H9 (cell line): ENCODE results near the gene USP37. TPM values are rescaled to one million over a fixed set of nuclear protein-coding genes. Genes with fewer than 3 reads are reported as not detected.

Experiments used
- DNase-seq: peaks from one replicate; pipeline ENCODE4 v3.0.0-alpha.2; 2017
- H2AFZ ChIP-seq: one replicate; pipeline ENCODE4 v1.6.1; 2013; ENCODE audit warnings: mild to moderate bottlenecking, low read length, control low read depth, moderate library complexity
- H2AK5ac ChIP-seq: 2 replicates; pipeline ENCODE4 v1.6.1; 2013; ENCODE audit warnings: low read length, control low read depth, mixed read lengths; ENCODE audit not compliant: insufficient read length
- H2BK120ac ChIP-seq: one replicate; pipeline ENCODE4 v1.6.1; 2013; ENCODE audit warnings: low read depth, mild to moderate bottlenecking, low read length, control low read depth, inconsistent platforms; ENCODE audit not compliant: poor library complexity, severe bottlenecking
- H2BK12ac ChIP-seq: 2 replicates; pipeline ENCODE4 v1.6.1; 2013; ENCODE audit warnings: low read length, control low read depth, mixed read lengths, low read depth; ENCODE audit not compliant: insufficient read length
- H2BK15ac ChIP-seq: 2 replicates; pipeline ENCODE4 v1.6.1; 2013; ENCODE audit warnings: low read depth, low read length, control low read depth
- H2BK20ac ChIP-seq: one replicate; pipeline ENCODE4 v1.6.1; 2013; ENCODE audit warnings: low read depth, mild to moderate bottlenecking, low read length, control low read depth, inconsistent platforms; ENCODE audit not compliant: poor library complexity, severe bottlenecking
- H2BK5ac ChIP-seq: 2 replicates; pipeline ENCODE4 v1.6.1; 2013; ENCODE audit warnings: low read length, control low read depth, mixed read lengths; ENCODE audit not compliant: insufficient read length
- H3K14ac ChIP-seq: 2 replicates; pipeline ENCODE4 v1.6.1; 2013; ENCODE audit warnings: low read length, control low read depth; ENCODE audit not compliant: insufficient read depth
- H3K18ac ChIP-seq: 2 replicates; pipeline ENCODE4 v1.6.1; 2013; ENCODE audit warnings: low read depth, mild to moderate bottlenecking, mixed read lengths, low read length, control low read depth; ENCODE audit not compliant: insufficient read length
- H3K23ac ChIP-seq: 2 replicates; pipeline ENCODE4 v1.6.1; 2013; ENCODE audit warnings: low read length, control low read depth, mixed read lengths, low read depth; ENCODE audit not compliant: insufficient read length
- H3K23me2 ChIP-seq: 2 replicates; pipeline ENCODE4 v1.6.1; 2013; ENCODE audit warnings: low read depth, mild to moderate bottlenecking, mixed read lengths, low read length, control low read depth; ENCODE audit not compliant: insufficient read length, poor library complexity, severe bottlenecking
- H3K27ac ChIP-seq: 2 replicates; pipeline ENCODE4 v1.5.1; 2013; ENCODE audit warnings: low read length, control low read depth, mixed read lengths, low read depth; ENCODE audit not compliant: insufficient read length
- H3K27me3 ChIP-seq: 2 replicates; pipeline ENCODE4 v1.6.1; 2013; ENCODE audit warnings: low read length, control low read depth, inconsistent platforms; ENCODE audit not compliant: insufficient read depth
- H3K4ac ChIP-seq: 2 replicates; pipeline ENCODE4 v1.6.1; 2013; ENCODE audit warnings: low read depth, mild to moderate bottlenecking, control low read depth, inconsistent platforms, low read length, moderate library complexity
- H3K4me1 ChIP-seq: 2 replicates; pipeline ENCODE4 v1.6.1; 2013; ENCODE audit warnings: low read length, control low read depth, inconsistent platforms; ENCODE audit not compliant: insufficient read depth
- H3K4me2 ChIP-seq: 2 replicates; pipeline ENCODE4 v1.6.1; 2013; ENCODE audit warnings: low read length, control low read depth, mixed read lengths; ENCODE audit not compliant: insufficient read length, insufficient read depth
- H3K56ac ChIP-seq: 2 replicates; pipeline ENCODE4 v1.6.1; 2013; ENCODE audit warnings: low read depth, mild to moderate bottlenecking, mixed read lengths, low read length, control low read depth; ENCODE audit not compliant: insufficient read length
- H3K79me1 ChIP-seq: 2 replicates; pipeline ENCODE4 v1.6.1; 2013; ENCODE audit warnings: low read depth, mild to moderate bottlenecking, moderate library complexity, low read length, control low read depth, inconsistent platforms; ENCODE audit not compliant: insufficient read depth, poor library complexity, severe bottlenecking
- H3K79me2 ChIP-seq: 2 replicates; pipeline ENCODE4 v1.6.1; 2013; ENCODE audit warnings: low read length, control low read depth, inconsistent platforms; ENCODE audit not compliant: insufficient read depth
- H3K9ac ChIP-seq: 2 replicates; pipeline ENCODE4 v1.6.1; 2013; ENCODE audit warnings: low read length, control low read depth, mixed read lengths; ENCODE audit not compliant: insufficient read length; ENCODE audit errors: extremely low read depth
- H3K9me3 ChIP-seq: one replicate; pipeline ENCODE4 v1.6.1; 2013; ENCODE audit warnings: low read depth, low read length, inconsistent platforms; ENCODE audit not compliant: control insufficient read depth
- H3T11ph ChIP-seq: one replicate; pipeline ENCODE4 v1.6.1; 2013; ENCODE audit warnings: mild to moderate bottlenecking, low read length, control low read depth, inconsistent platforms
- H4K20me1 ChIP-seq: one replicate; pipeline ENCODE4 v1.6.1; 2013; ENCODE audit not compliant: control insufficient read depth, insufficient read length, insufficient read depth
- H4K5ac ChIP-seq: 2 replicates; pipeline ENCODE4 v1.6.1; 2013; ENCODE audit warnings: low read depth, mild to moderate bottlenecking, mixed read lengths, low read length, control low read depth; ENCODE audit not compliant: insufficient read length
- H4K8ac ChIP-seq: replicated peaks from 2 replicates; pipeline ENCODE4 v1.6.1; 2013; ENCODE audit warnings: low read length, control low read depth, mixed read lengths, low read depth; ENCODE audit not compliant: insufficient read length
- H4K91ac ChIP-seq: 2 replicates; pipeline ENCODE4 v1.6.1; 2013; ENCODE audit warnings: low read depth, mild to moderate bottlenecking, moderate library complexity, mixed read lengths, low read length, control low read depth; ENCODE audit not compliant: insufficient read length
- H3K27ac Mint-ChIP-seq, 3 experiments: 2 replicates in 2 of 3; 3 replicates in 1 of 3; pipeline ENCODE4 v1.8.0; 2020 to 2021; ENCODE audit warnings: mixed read lengths in 3 of 3, mild to moderate bottlenecking in 1 of 3, moderate library complexity in 1 of 3
- H3K27me3 Mint-ChIP-seq: 2 replicates; pipeline ENCODE4 v1.8.0; 2021; ENCODE audit warnings: low read depth, mild to moderate bottlenecking, moderate library complexity, mixed read lengths
- H3K36me3 Mint-ChIP-seq, 3 experiments: 2 replicates in 2 of 3; 3 replicates in 1 of 3; pipeline ENCODE4 v1.8.0; 2020 to 2021; ENCODE audit warnings: low read depth in 3 of 3, mixed read lengths in 3 of 3; ENCODE audit not compliant: insufficient read depth in 1 of 3
- H3K4me1 Mint-ChIP-seq, 2 experiments: 2 replicates each; pipeline ENCODE4 v1.8.0; 2020; ENCODE audit warnings: mixed read lengths in 2 of 2
- H3K4me3 Mint-ChIP-seq, 2 experiments: 2 replicates in 1 of 2; 3 replicates in 1 of 2; pipeline ENCODE4 v1.8.0; 2020 to 2021; ENCODE audit warnings: mild to moderate bottlenecking in 2 of 2, mixed read lengths in 2 of 2, moderate library complexity in 1 of 2
- H3K9me3 Mint-ChIP-seq, 2 experiments: 2 replicates in 1 of 2; 3 replicates in 1 of 2; pipeline ENCODE4 v1.8.0; 2020; ENCODE audit warnings: mild to moderate bottlenecking in 2 of 2, mixed read lengths in 2 of 2, moderate library complexity in 1 of 2
- CTCF ChIP-seq: fragments of 200-600 bp; sonication (generic); conservative IDR thresholded peaks from 3 replicates; pipeline ENCODE4 v1.8.0; 2021; ENCODE audit warnings: antibody characterized with exemption, mild to moderate bottlenecking
- WGBS: extraction: QIAGEN DNeasy Blood & Tissue Kit; methylation state at CpG from one replicate; pipeline ENCODE4 v1.1.7; 2013; ENCODE audit warnings: missing lambda C conversion rate, low lambda C conversion rate, mixed read lengths; ENCODE audit not compliant: insufficient read length; ENCODE audit errors: extremely low coverage; 5-methylcytosine and 5-hydroxymethylcytosine counted together
- total RNA-seq: library from RNA; stranded (reverse); gene quantifications from 2 replicates; pipeline ENCODE4 v1.2.1, GENCODE V29; 2021

The USP37 gene
- total RNA-seq, 1 experiment from 2014 or later: 34.9 TPM

GRCh38 chr2:218428846-218429558 is 139.1 kb downstream of the USP37 start:
- Histone ChIP-seq H4K8ac (no peak overlapping the region), H4K20me1 (no peaks in the 10 kb centered on the region), H2BK15ac (no peak overlapping the region), H3K14ac (no peak overlapping the region), H3K27me3 (no peaks in the 10 kb centered on the region), H4K91ac (no peak overlapping the region), H3K79me1 (no peaks in the 10 kb centered on the region), H3K23me2 (no peaks in the 10 kb centered on the region), H2BK120ac (no peak overlapping the region), H3K4me2 (no peak overlapping the region), H2BK20ac (no peak overlapping the region), H3T11ph (no peak overlapping the region), H2AFZ (no peak overlapping the region), H4K5ac (no peak overlapping the region), H3K27ac (no peak overlapping the region), H3K79me2 (no peaks in the 10 kb centered on the region), H3K9me3 (no peaks in the 10 kb centered on the region), H2AK5ac (no peak overlapping the region), H3K23ac (no peak overlapping the region), H2BK5ac (no peak overlapping the region), H3K4ac (no peak overlapping the region), H3K4me1 (no peaks in the 10 kb centered on the region), H2BK12ac (no peak overlapping the region), H3K56ac (no peak overlapping the region), H3K9ac (no peak overlapping the region), H3K18ac (no peak overlapping the region)
- peaks cover 1% of the 10 kb centered on the region for H3K27me3 Mint-ChIP-seq
- TF ChIP-seq CTCF: no peak
- H3K4me3 Mint-ChIP-seq: no peak overlapping the region
- peaks cover 0 to 4% (median 0%) of the 10 kb centered on the region in 3 experiments; a peak in 1 of 7 replicates for H3K36me3 Mint-ChIP-seq
- DNase-seq: no peak
- no peaks in the 10 kb centered on the region for H3K9me3 Mint-ChIP-seq
- peaks cover 2 to 3% of the 10 kb centered on the region in 2 experiments; a peak in 1 of 4 replicates for H3K4me1 Mint-ChIP-seq
- WGBS: no CpG with 5 or more reads among the region's 24 CpGs
- peak overlapping the region in 1 of 3 experiments; percentile 31; a peak in 1 of 7 replicates for H3K27ac Mint-ChIP-seq
